HepG2 (cell line): Measurements from ENCODE around the gene CHST4. TPM values are rescaled to one million over a fixed set of nuclear protein-coding genes. Genes with fewer than 3 reads are reported as not detected.
A peak's percentile ranks its signal among the peaks of the same experiment; 100 is the strongest.

Experiments
- ATF4 ChIP-seq, 2 experiments: fragments of 450-650 bp in 1 of 2; sonication (generic) in 1 of 2; formaldehyde crosslinking; IDR thresholded peaks; 2 replicates each; pipeline versions ENCODE4 v1.5.0 to v1.8.0; 2020 to 2022; ENCODE audit warnings: mild to moderate bottlenecking in 1 of 2, missing genetic modification reagents in 1 of 2
- ATF7 ChIP-seq, 2 experiments: fragments of 450-650 bp in 1 of 2; sonication (generic) in 1 of 2; formaldehyde crosslinking in 1 of 2; IDR thresholded peaks; 2 replicates each; pipeline versions ENCODE4 v1.4.0 to v1.6.1; 2016 to 2020; ENCODE audit warnings: antibody characterized with exemption in 1 of 2, mild to moderate bottlenecking in 1 of 2, missing genetic modification reagents in 1 of 2
- CSRNP2 ChIP-seq: sonication (generic); formaldehyde crosslinking; conservative IDR thresholded peaks from 2 replicates; pipeline ENCODE4 v1.8.0; 2022; ENCODE audit warnings: low read depth, missing genetic modification reagents
- FOXJ3 ChIP-seq: sonication (generic); formaldehyde crosslinking; IDR thresholded peaks from 2 replicates; pipeline ENCODE4 v1.4.0; 2020; ENCODE audit warnings: missing genetic modification reagents, mild to moderate bottlenecking, borderline replicate concordance
- GLMP ChIP-seq: sonication (generic); formaldehyde crosslinking; IDR thresholded peaks from 2 replicates; pipeline ENCODE4 v1.9.0; 2021; ENCODE audit warnings: missing genetic modification reagents, mild to moderate bottlenecking, borderline replicate concordance
- HIVEP1 ChIP-seq: sonication (generic); formaldehyde crosslinking; IDR thresholded peaks from 2 replicates; pipeline ENCODE4 v1.4.0; 2020; ENCODE audit warnings: mild to moderate bottlenecking, missing genetic modification reagents
- HNRNPLL ChIP-seq: fragments of 200-400 bp; formaldehyde crosslinking; IDR thresholded peaks from 2 replicates; pipeline ENCODE4 v1.6.1; 2017; ENCODE audit warnings: mild to moderate bottlenecking, low read depth, low read length; ENCODE audit not compliant: poor library complexity, severe bottlenecking
- JDP2 ChIP-seq: sonication (generic); formaldehyde crosslinking; IDR thresholded peaks from 2 replicates; pipeline ENCODE4 v1.8.1; 2022; ENCODE audit warnings: missing genetic modification reagents, borderline replicate concordance
- JUN ChIP-seq: sonication (generic); formaldehyde crosslinking; IDR thresholded peaks from 2 replicates; pipeline ENCODE4 v1.4.0; 2020; ENCODE audit warnings: mild to moderate bottlenecking, missing genetic modification reagents
- LBX2 ChIP-seq: sonication (generic); formaldehyde crosslinking; IDR thresholded peaks from 2 replicates; pipeline ENCODE4 v1.5.0; 2020; ENCODE audit warnings: missing genetic modification reagents, mild to moderate bottlenecking, borderline replicate concordance
- MTERF4 ChIP-seq: sonication (generic); formaldehyde crosslinking; IDR thresholded peaks from 2 replicates; pipeline ENCODE4 v1.8.0; 2023; ENCODE audit warnings: mild to moderate bottlenecking, missing genetic modification reagents
- NCOR1 ChIP-seq: fragments of 200-600 bp; sonication (generic); IDR thresholded peaks from 2 replicates; pipeline ENCODE4 v1.7.0; 2017; ENCODE audit warnings: antibody characterized with exemption, low read length, borderline replicate concordance
- NFIC ChIP-seq: IDR thresholded peaks from 2 replicates; pipeline ENCODE4 v1.6.1; 2012; ENCODE audit warnings: mild to moderate bottlenecking, low read length, inconsistent platforms
- NONO ChIP-seq, 2 experiments: fragments of 450-650 bp in 1 of 2; sonication (generic) in 1 of 2; formaldehyde crosslinking in 1 of 2; IDR thresholded peaks in 1 of 2; conservative IDR thresholded peaks in 1 of 2; 2 replicates each; pipeline versions ENCODE4 v1.6.1 to v1.8.0; 2017 to 2022; ENCODE audit warnings: mild to moderate bottlenecking in 1 of 2, missing genetic modification reagents in 1 of 2, moderate library complexity in 1 of 2
- PAF1 ChIP-seq: IDR thresholded peaks from 2 replicates; pipeline ENCODE4 v1.6.1; 2016; ENCODE audit warnings: missing genetic modification reagents, missing compliant biosample characterization
- RAD21 ChIP-seq: fragments of 450-650 bp; formaldehyde crosslinking; IDR thresholded peaks from 2 replicates; pipeline ENCODE4 v1.5.0; 2020; ENCODE audit warnings: mild to moderate bottlenecking
- SMARCC2 ChIP-seq: fragments of 450-650 bp; IDR thresholded peaks from 2 replicates; pipeline ENCODE4 v1.6.1; 2017; ENCODE audit warnings: antibody characterized with exemption, mild to moderate bottlenecking
- TEF ChIP-seq: sonication (generic); formaldehyde crosslinking; IDR thresholded peaks from 2 replicates; pipeline ENCODE4 v1.5.0; 2020; ENCODE audit warnings: missing genetic modification reagents
- TGIF2 ChIP-seq: IDR thresholded peaks from 2 replicates; pipeline ENCODE4 v1.6.1; 2016; ENCODE audit warnings: control low read depth, missing compliant biosample characterization
- ZNF205 ChIP-seq: IDR thresholded peaks from 2 replicates; pipeline ENCODE4 v1.6.1; 2018; ENCODE audit warnings: missing biosample characterization, missing genetic modification reagents
- ZNF234 ChIP-seq: sonication (generic); formaldehyde crosslinking; conservative IDR thresholded peaks from 2 replicates; pipeline ENCODE4 v1.5.1; 2020; ENCODE audit warnings: mild to moderate bottlenecking, missing genetic modification reagents
- ZNF335 ChIP-seq: sonication (generic); formaldehyde crosslinking; IDR thresholded peaks from 2 replicates; pipeline ENCODE4 v1.4.0; 2020; ENCODE audit warnings: missing genetic modification reagents
- ZNF713 ChIP-seq: sonication (generic); formaldehyde crosslinking; IDR thresholded peaks from 2 replicates; pipeline ENCODE4 v1.4.0; 2020; ENCODE audit warnings: mild to moderate bottlenecking, missing genetic modification reagents
- ZNF879 ChIP-seq: sonication (generic); formaldehyde crosslinking; IDR thresholded peaks from 2 replicates; pipeline ENCODE4 v1.8.1; 2023; ENCODE audit warnings: missing genetic modification reagents
- ZSCAN20 ChIP-seq: sonication (generic); formaldehyde crosslinking; IDR thresholded peaks from 2 replicates; pipeline ENCODE4 v1.4.0; 2020; ENCODE audit warnings: missing genetic modification reagents, mild to moderate bottlenecking, borderline replicate concordance
- polyA plus RNA-seq, 8 experiments: library from polyadenylated mRNA; depleted of rRNA in 3 of 8; stranded (reverse) in 7 of 8; unstranded in 1 of 8; fragments of >200 nt; fragmentation: Illumina TruSeq in 4 of 8; extraction: Trizol in 4 of 8; gene quantifications; 2 replicates each; pipeline versions ENCODE4 v1.2.1 to v1.2.3, GENCODE V29; 2011 to 2016; ENCODE audit warnings: low read depth in 4 of 8, missing spikeins in 1 of 8, mixed read lengths in 1 of 8; ENCODE audit not compliant: insufficient read depth in 1 of 8
- total RNA-seq, 5 experiments: library from RNA; depleted of rRNA; stranded (reverse); fragments of >200 nt; fragmentation: Illumina TruSeq; extraction: Trizol; gene quantifications; 2 replicates each; pipeline ENCODE4 v1.2.3, GENCODE V29; 2016; ENCODE audit warnings: low read depth in 1 of 5

Gene CHST4
- total and polyA plus RNA-seq, 2 of the 13 experiments (the other 11 are each of a cell fraction or from before 2014, with no cell fraction given): not detected

GRCh38 chr16:71557954-71558582 is 31.8 kb downstream of the CHST4 start (continued):
- TF ChIP-seq CSRNP2 (no peak), ZNF879 (CRISPR knock-in tag) (no peak), HNRNPLL (no peak), JUN (CRISPR knock-in tag) (peak; percentile 88), HIVEP1 (no peak), NONO (IDR thresholded peaks at IDR 0.05) (no peak), NONO (CRISPR knock-in tag; conservative IDR thresholded peaks at IDR 0.05) (no peak), FOXJ3 (CRISPR knock-in tag) (peak; percentile 59; the same call in 1 of the 2 replicates), JDP2 (CRISPR knock-in tag) (no peak), TGIF2 (CRISPR knock-in tag) (no peak), ATF4 (CRISPR knock-in tag; IDR thresholded peaks at IDR 0.05) (no peak), LBX2 (CRISPR knock-in tag) (no peak), ZNF335 (CRISPR knock-in tag) (no peak), NFIC (no peak), ZSCAN20 (CRISPR knock-in tag) (no peak), GLMP (CRISPR knock-in tag) (no peak), TEF (CRISPR knock-in tag) (no peak), MTERF4 (CRISPR knock-in tag) (no peak), NCOR1 (peak; percentile 64; the same call in 1 of the 2 replicates), ZNF234 (CRISPR knock-in tag) (0 out of 2 replicates have a peak, but pooled peaks have one; percentile 38), SMARCC2 (no peak), ZNF713 (CRISPR knock-in tag) (no peak), ATF7 (IDR thresholded peaks at IDR 0.05) (peak; percentile 70), ATF7 (CRISPR knock-in tag; IDR thresholded peaks at IDR 0.05) (peak; percentile 53; the same call in 1 of the 2 replicates), RAD21 (CRISPR knock-in tag) (no peak), PAF1 (CRISPR knock-in tag) (no peak), ZNF205 (CRISPR knock-in tag) (no peak)
